Heart right ventricle (tissue), 16 donors: ENCODE results near the gene SSNA1. TPM values are rescaled to one million over a fixed set of nuclear protein-coding genes. Genes with fewer than 3 reads are reported as not detected.

Experiments
- ATAC-seq, 8 donors: fragments of 200-7000 bp; cut with Tn5 transposase; one replicate each; pipeline ENCODE4 v1.9.1; 2020; ENCODE audit warnings: mild to moderate bottlenecking in 8 of 8, moderate library complexity in 8 of 8, moderate number of reproducible peaks in 1 of 8
- DNase-seq, 2 donors: peaks; one replicate each; pipeline ENCODE4 v3.0.0-alpha.2; 2020
- H3K27ac ChIP-seq, 10 donors: fragments of 200-600 bp; sonication (generic) in 2 of 10; one replicate each; pipeline versions ENCODE4 v1.5.0 to v1.8.0; 2020 to 2022; ENCODE audit warnings: mild to moderate bottlenecking in 3 of 10
- H3K27me3 ChIP-seq, 7 donors: fragments of 200-600 bp; one replicate each; pipeline ENCODE4 v1.8.0; 2021 to 2022; ENCODE audit warnings: mild to moderate bottlenecking in 2 of 7
- H3K36me3 ChIP-seq, 9 donors: fragments of 200-600 bp; sonication (generic) in 1 of 9; one replicate each; pipeline versions ENCODE4 v1.5.0 to v1.8.0; 2020 to 2022; ENCODE audit warnings: mild to moderate bottlenecking in 2 of 9
- H3K4me1 ChIP-seq, 9 donors: fragments of 200-600 bp; sonication (generic) in 1 of 9; one replicate each; pipeline versions ENCODE4 v1.5.0 to v1.8.0; 2020 to 2022; ENCODE audit warnings: mild to moderate bottlenecking in 4 of 9
- H3K4me3 ChIP-seq, 10 donors: fragments of 200-600 bp; sonication (generic) in 2 of 10; one replicate each; pipeline versions ENCODE4 v1.5.0 to v1.8.0; 2020 to 2022; ENCODE audit warnings: mild to moderate bottlenecking in 7 of 10, moderate library complexity in 2 of 10
- H3K9me3 ChIP-seq, 11 donors: fragments of 200-600 bp in 10 of 11; sonication (generic) in 2 of 11; one replicate each; pipeline versions ENCODE4 v1.5.0 to v1.8.0; 2013 to 2022; ENCODE audit warnings: mild to moderate bottlenecking in 2 of 11, control low read depth in 1 of 11, moderate library complexity in 1 of 11
- WGBS, 2 donors: extraction: QIAGEN DNeasy Blood & Tissue Kit; methylation state at CpG; one replicate each; pipeline ENCODE4 v1.1.7; 2013; ENCODE audit warnings: inconsistent platforms in 1 of 2; 5-methylcytosine and 5-hydroxymethylcytosine counted together
- intact Hi-C, 10 donors: fragments of 100-400 bp; cut with DNase I; formaldehyde crosslinking; loops; one replicate each; pipeline versions ENCODE4 v1.11.1 to v1.14.2; 2022
- polyA plus RNA-seq, 2 donors: library from polyadenylated mRNA; stranded (reverse); fragments of 200-250 nt; gene quantifications; one replicate each; pipeline ENCODE4 v1.2.3, GENCODE V29; 2013
- total RNA-seq, 10 donors: library from RNA; stranded (reverse); fragmentation: NEBNext Ultra II Directional in 3 of 10; extraction: Animal tissue kit (Norgen Biotek cat#: 25700) in 3 of 10; gene quantifications; one replicate each; pipeline versions ENCODE4 v1.2.1 to v1.2.4, GENCODE V29; 2021 to 2023
- TF ChIP-seq, protein P1 (sequence below), 9 donors: fragments of 200-600 bp; sonication (generic) in 2 of 9; IDR thresholded peaks; one replicate each; pipeline versions ENCODE4 v1.5.0 to v1.8.0; 2021 to 2022; ENCODE audit warnings: antibody characterized with exemption in 9 of 9, mild to moderate bottlenecking in 5 of 9, moderate library complexity in 1 of 9
- donor health status: Arrhythmogenic right ventricular cardiomyopathy.
- donor health status: ischemic (EF 13 %, LVEDD 7.1; RV severe dilation, severe dysfunction).
- donor health status: healthy with polysubstance abuse.
- donor health status: DM: no; HTN: yes; CAD: no.
- donor health status: DM: no; HTN: no; CAD: no.
- donor health status: ischemic (EF 25% LVEDD 6.9; RV normal size, moderate dysfunction).
- donor health status: ischemic (EF 25% LVEDD 5.7; RV mildly dilated, moderate dysfunction).
- donor health status: healthy.
- donor health status: DM: yes; HTN: yes; CAD: no.
- donor health status: Ischemic cardiomyopathy.
- donor health status: ischemic (EF 35%, LVEDD 5.7; RV mildly dilated, moderate dysfunction).
- donor health status: nonischemic (EF 11% LVEDD 7.7; RV severe dilation, severe dysfunction).
- donor health status: DM: yes; HTN: yes; CAD: no.
- donor health status: PGD.
- donor health status: ischemic (EF 29% LVEDD 5.4; RV normal size, mild dysfunction).
- donor health status: nonischemic (EF 23%, LVEDD 6.1; RV moderate dilation, normal function).

Gene SSNA1
- total and polyA plus RNA-seq, 12 donors, result 47.3 to 168 (median 57.6) TPM

DNA sequence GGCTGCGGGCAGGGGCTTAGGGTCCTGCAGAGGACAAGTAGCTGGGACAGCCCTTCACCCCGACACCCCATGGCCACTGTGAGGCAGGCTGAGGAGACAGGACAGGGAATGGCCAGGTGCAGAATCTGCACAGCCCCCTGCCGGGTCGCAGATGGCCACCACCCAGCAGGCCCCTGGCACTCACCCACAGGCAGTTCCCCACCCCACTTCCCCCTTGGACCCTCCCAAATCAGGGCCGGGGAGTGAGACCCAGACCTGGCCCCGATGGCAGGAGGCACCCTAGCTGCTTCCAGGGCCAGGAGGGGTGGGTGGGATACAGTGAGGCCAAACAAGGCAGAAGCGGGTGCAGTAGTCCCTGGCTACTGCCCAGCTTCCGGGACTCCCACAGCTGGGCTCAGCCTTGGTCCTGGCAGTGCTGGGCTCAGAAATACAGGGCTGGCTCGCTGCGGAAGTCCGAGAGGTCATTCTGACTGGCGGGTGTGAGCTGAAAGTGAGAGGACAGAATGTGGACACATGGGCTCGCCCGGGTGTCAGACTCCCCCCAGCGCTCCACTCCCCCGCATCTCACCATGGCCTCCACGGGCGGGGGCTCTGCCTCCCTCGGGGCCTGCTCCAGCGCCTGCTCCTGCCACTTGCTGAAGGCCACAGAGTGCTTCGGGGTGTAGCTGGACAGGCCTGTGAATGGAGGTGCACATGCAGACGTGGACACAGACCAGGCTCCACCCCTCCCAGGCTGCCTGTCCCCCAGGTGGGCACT, 3.4 kb downstream of the SSNA1 start:
- no peak for DNase-seq
- Histone ChIP-seq H3K9me3 (no peaks in the 10 kb centered on the region), H3K4me1 (peaks cover 29 to 79% (median 54%) of the 10 kb centered on the region in 9 donors), H3K27ac (peak overlapping the region in 2 of 10 donors; percentile 21 to 74), H3K27me3 (no peaks in the 10 kb centered on the region), H3K4me3 (no peak overlapping the region), H3K36me3 (peaks cover 0 to 36% (median 16%) of the 10 kb centered on the region in 9 donors)
- intact Hi-C loops, result loop anchor here in 1 of 10 donors (5.0 kb wide), 1 partner anchor 35 kb away; the partner anchor contains the start of genes CYSRT1 and RNF224
- WGBS, 2 donors, result 82% methylated on average over 22 of the region's 22 CpGs
- TF ChIP-seq, protein P1, sequence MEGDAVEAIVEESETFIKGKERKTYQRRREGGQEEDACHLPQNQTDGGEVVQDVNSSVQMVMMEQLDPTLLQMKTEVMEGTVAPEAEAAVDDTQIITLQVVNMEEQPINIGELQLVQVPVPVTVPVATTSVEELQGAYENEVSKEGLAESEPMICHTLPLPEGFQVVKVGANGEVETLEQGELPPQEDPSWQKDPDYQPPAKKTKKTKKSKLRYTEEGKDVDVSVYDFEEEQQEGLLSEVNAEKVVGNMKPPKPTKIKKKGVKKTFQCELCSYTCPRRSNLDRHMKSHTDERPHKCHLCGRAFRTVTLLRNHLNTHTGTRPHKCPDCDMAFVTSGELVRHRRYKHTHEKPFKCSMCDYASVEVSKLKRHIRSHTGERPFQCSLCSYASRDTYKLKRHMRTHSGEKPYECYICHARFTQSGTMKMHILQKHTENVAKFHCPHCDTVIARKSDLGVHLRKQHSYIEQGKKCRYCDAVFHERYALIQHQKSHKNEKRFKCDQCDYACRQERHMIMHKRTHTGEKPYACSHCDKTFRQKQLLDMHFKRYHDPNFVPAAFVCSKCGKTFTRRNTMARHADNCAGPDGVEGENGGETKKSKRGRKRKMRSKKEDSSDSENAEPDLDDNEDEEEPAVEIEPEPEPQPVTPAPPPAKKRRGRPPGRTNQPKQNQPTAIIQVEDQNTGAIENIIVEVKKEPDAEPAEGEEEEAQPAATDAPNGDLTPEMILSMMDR (IDR thresholded peaks at IDR 0.05), result no peak
- no peak for ATAC-seq

DNA sequence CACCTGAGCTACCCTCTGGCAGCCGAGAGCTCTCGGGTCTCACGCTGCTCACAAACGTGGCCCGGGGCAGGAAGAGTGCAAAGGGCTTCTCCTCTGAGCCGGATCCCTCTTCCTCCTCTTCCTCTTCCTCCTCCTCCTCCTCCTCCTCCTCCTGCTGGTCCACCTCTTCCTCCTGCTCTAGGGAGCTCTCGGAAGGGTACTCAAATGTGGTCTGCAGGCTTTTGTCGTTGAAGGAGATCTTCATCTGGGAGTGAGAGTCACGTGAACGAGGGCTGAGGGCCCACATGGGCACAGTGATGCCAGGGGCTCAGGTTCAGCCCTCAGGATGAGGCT, 3.9 kb downstream of the SSNA1 start:
- H3K27ac ChIP-seq, result peak overlapping the region in 2 of 10 donors; percentile 21 to 74
- 74 to 82% methylated on average over 10 of the region's 10 CpGs for WGBS, 2 donors
- DNase-seq, result no peak
- H3K4me3 ChIP-seq, result no peak overlapping the region
- TF ChIP-seq, protein P1 (IDR thresholded peaks at IDR 0.05), result no peak
- intact Hi-C loops, result loop anchor here in 1 of 10 donors (5.0 kb wide), 1 partner anchor 35 kb away; the partner anchor contains the start of genes CYSRT1 and RNF224
- H3K27me3 ChIP-seq, result no peaks in the 10 kb centered on the region
- no peaks in the 10 kb centered on the region for H3K9me3 ChIP-seq
- ATAC-seq, result no peak
- peaks cover 0 to 30% (median 16%) of the 10 kb centered on the region in 9 donors for H3K36me3 ChIP-seq
- H3K4me1 ChIP-seq, result peaks cover 24 to 79% (median 50%) of the 10 kb centered on the region in 9 donors

DNA sequence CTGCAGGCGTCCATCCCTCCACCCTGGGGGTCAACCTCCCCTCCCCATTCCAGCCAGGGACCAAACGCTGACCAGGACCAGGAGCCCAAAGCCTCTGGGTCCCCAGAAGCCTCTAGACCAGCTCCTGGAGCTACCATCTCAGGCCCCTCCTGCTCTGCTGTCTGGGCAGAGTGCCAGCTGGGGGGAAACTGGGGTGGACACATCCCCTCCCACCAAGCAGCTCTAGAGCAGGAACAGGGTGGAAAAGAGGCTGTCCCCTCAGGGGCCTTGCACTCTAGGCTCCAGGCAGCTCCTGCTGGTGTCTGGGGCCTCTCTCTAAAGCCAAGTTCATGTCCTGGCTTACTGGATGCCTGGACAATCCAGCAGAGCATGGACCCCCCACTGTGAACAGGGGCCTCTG, 4.4 kb downstream of the SSNA1 start:
- Histone ChIP-seq H3K27ac (peak overlapping the region in 3 of 10 donors; percentile 22 to 74 (median 72)), H3K27me3 (no peaks in the 10 kb centered on the region), H3K36me3 (peaks cover 0 to 30% (median 16%) of the 10 kb centered on the region in 9 donors), H3K9me3 (no peaks in the 10 kb centered on the region), H3K4me1 (peaks cover 24 to 79% (median 50%) of the 10 kb centered on the region in 9 donors), H3K4me3 (no peak overlapping the region)
- TF ChIP-seq, protein P1 (IDR thresholded peaks at IDR 0.05), result no peak
- ATAC-seq (no peak), DNase-seq (no peak)
- intact Hi-C loops, result loop anchor here in 1 of 10 donors (5.0 kb wide), 1 partner anchor 34 kb away; the partner anchor contains the start of genes CYSRT1 and RNF224
- 83 to 86% methylated on average over 2 of the region's 2 CpGs for WGBS, 2 donors

DNA sequence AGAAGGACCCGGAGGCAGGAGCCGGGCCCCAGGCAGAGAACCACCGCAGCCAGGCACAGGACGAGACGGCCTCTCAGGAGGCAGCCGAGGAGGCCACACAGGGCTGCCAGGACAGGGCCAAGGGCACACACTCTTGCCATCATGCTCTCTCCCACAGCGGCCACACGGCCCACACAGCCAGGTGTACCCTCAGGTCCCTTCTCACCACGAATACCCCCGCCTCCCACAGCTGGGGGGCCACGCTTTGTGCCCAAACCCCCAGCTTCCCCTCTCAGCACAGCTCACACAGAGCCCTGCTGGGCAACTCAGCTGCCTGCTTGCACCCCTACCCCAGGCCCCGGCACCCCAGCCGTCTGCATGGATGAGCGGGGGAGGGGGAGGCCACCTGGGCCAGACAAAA, 5.3 kb downstream of the SSNA1 start:
- TF ChIP-seq, protein P1 (IDR thresholded peaks at IDR 0.05), result no peak
- peak overlapping the region in 9 of 10 donors; percentile 9 to 83 (median 74) for H3K27ac ChIP-seq
- peaks cover 31 to 86% (median 59%) of the 10 kb centered on the region in 9 donors for H3K4me1 ChIP-seq
- intact Hi-C loops, result loop anchor here in 1 of 10 donors (5.0 kb wide), 1 partner anchor 34 kb away; the partner anchor contains the start of genes CYSRT1 and RNF224
- no peaks in the 10 kb centered on the region for H3K27me3 ChIP-seq
- ATAC-seq (no peak), DNase-seq (no peak)
- H3K9me3 ChIP-seq, result no peaks in the 10 kb centered on the region
- H3K4me3 ChIP-seq, result peak overlapping the region in 3 of 10 donors; percentile 5 to 30 (median 16)
- H3K36me3 ChIP-seq, result peaks cover 0 to 30% (median 16%) of the 10 kb centered on the region in 9 donors
- WGBS, 2 donors, result 74 to 84% methylated on average over 12 to 14 of the region's 14 CpGs
